Measurements from ENCODE around the gene ZSCAN4. TPM values are rescaled to one million over a fixed set of nuclear protein-coding genes. Genes with fewer than 3 reads are reported as not detected.

Gene ZSCAN4
- total RNA-seq, 2 donors from 2014 or later, result 0.24 TPM; not detected in 1

DNA sequence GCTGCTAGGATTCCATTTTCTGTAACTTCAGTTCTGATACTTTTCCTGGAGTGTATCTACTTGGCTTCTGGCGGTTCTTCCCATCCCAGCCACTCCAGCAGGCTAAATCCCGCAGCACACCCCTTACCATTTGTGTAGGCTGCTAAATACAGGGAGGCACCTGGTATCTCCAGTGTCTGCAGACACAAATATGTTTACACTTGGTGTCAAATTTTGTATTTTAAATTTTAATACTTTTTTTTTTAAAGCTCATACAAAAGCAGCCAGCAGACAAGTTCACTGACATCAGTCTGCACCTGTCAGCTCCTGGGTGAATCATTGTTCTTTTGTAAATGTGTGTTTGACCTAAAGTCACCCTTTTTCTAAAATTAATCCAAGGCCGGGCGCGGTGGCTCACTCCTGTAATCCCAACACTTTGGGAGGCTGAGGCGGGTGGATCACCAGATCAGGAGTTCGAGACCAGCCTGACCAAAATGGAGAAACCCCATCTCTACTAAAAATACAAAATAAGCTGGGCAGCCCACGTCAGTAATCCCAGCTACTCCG, 3.4 kb upstream of the ZSCAN4 start:
- TF ChIP-seq, protein P1, sequence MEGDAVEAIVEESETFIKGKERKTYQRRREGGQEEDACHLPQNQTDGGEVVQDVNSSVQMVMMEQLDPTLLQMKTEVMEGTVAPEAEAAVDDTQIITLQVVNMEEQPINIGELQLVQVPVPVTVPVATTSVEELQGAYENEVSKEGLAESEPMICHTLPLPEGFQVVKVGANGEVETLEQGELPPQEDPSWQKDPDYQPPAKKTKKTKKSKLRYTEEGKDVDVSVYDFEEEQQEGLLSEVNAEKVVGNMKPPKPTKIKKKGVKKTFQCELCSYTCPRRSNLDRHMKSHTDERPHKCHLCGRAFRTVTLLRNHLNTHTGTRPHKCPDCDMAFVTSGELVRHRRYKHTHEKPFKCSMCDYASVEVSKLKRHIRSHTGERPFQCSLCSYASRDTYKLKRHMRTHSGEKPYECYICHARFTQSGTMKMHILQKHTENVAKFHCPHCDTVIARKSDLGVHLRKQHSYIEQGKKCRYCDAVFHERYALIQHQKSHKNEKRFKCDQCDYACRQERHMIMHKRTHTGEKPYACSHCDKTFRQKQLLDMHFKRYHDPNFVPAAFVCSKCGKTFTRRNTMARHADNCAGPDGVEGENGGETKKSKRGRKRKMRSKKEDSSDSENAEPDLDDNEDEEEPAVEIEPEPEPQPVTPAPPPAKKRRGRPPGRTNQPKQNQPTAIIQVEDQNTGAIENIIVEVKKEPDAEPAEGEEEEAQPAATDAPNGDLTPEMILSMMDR (IDR thresholded peaks at IDR 0.05), result no peak
- Histone ChIP-seq H3K27ac (peak overlapping the region in 1 of 2 donors; percentile 82), H3K4me3 (no peak overlapping the region)

DNA sequence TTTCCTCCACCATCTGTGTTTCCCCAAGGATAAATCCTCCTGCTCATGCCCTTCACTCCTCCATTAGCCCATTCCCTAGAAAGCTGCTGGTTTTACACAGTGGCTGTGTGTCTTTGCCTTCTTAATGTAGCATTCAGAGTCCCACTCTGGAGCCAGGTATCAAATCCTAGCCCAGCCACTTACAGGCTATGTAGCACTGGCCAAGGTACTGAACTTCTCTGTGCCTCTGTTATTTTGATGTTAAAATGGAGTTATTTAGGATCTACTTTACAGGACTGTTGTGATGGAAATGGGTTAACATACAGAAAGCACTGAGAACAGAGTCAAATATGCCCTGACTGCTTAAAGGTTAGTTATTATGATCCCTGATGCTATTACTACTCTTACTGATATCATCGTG, 1.5 kb upstream of the ZSCAN4 start:
- H3K4me3 ChIP-seq, result no peak overlapping the region
- H3K9me3 ChIP-seq, result no peaks in the 10 kb centered on the region
- H3K36me3 ChIP-seq, result no peaks in the 10 kb centered on the region
- no peaks in the 10 kb centered on the region for H3K27me3 ChIP-seq
- no peak for DNase-seq (ENCODE audit: low spot score)
- H3K4me1 ChIP-seq, result peaks cover 0 to 8% of the 10 kb centered on the region in 2 donors
- H3K27ac ChIP-seq, result no peak overlapping the region
- TF ChIP-seq, protein P1 (IDR thresholded peaks at IDR 0.05), result no peak

More for the DNA sequence above, 3.4 kb upstream of the ZSCAN4 start:
- Histone ChIP-seq H3K27me3 (no peaks in the 10 kb centered on the region), H3K9me3 (no peaks in the 10 kb centered on the region), H3K4me1 (peaks cover 0 to 8% of the 10 kb centered on the region in 2 donors), H3K36me3 (no peaks in the 10 kb centered on the region)
- no peak for DNase-seq (ENCODE audit: low spot score)

- Histone ChIP-seq H3K36me3 (no peaks in the 10 kb centered on the region), H3K4me3 (no peak overlapping the region), H3K9me3 (no peaks in the 10 kb centered on the region), H3K27ac (no peak overlapping the region), H3K27me3 (no peaks in the 10 kb centered on the region), H3K4me1 (no peaks in the 10 kb centered on the region)
- DNase-seq (ENCODE audit: low spot score), result no peak
- TF ChIP-seq, protein P1 (IDR thresholded peaks at IDR 0.05), result no peak
Measured at GRCh38 chr19:57671124-57671895, 2.6 kb downstream of the ZSCAN4 start.

DNA sequence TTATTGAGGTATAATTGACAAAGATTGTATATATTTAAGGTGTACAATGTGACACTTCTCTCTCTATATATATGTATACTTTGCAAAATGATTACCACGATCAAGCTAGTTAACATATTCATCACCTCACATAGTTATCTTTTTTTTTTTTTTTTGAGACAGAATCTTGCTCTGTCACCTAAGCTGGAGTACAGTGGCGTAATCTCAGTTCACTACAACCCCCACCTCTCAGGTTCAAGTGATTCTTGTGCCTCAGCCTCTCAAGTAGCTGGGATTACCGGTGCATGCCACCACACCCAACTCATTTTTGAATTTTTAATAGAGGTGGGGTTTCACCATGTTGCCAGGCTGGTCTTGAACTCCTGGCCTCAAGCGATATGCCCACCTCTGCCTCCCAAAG, 3.7 kb downstream of the ZSCAN4 start:
- Histone ChIP-seq H3K36me3 (no peaks in the 10 kb centered on the region), H3K4me1 (no peaks in the 10 kb centered on the region), H3K27ac (no peak overlapping the region), H3K4me3 (no peak overlapping the region), H3K9me3 (no peaks in the 10 kb centered on the region), H3K27me3 (no peaks in the 10 kb centered on the region)
- TF ChIP-seq, protein P1 (IDR thresholded peaks at IDR 0.05), result no peak
- DNase-seq (ENCODE audit: low spot score), result no peak

DNA sequence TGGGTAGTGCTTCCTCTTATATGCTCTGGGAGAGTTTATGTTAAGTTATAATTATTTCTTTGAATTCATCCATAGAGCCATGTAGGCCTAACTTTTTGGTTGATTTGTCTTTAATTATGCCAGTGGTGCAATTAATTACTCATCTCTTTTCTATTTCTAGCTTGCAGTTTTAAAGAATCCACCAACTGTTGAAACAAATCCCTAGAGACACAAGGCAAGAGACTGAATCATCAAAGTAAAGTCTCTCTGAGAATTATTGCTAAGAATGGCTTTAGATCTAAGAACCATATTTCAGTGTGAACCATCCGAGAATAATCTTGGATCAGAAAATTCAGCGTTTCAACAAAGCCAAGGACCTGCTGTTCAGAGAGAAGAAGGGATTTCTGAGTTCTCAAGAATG, 7.1 kb downstream of the ZSCAN4 start:
- H3K4me1 ChIP-seq, result no peaks in the 10 kb centered on the region
- no peak for DNase-seq (ENCODE audit: low spot score)
- no peaks in the 10 kb centered on the region for H3K9me3 ChIP-seq
- no peaks in the 10 kb centered on the region for H3K27me3 ChIP-seq
- no peak overlapping the region for H3K4me3 ChIP-seq
- no peak overlapping the region for H3K27ac ChIP-seq
- no peaks in the 10 kb centered on the region for H3K36me3 ChIP-seq
- TF ChIP-seq, protein P1 (IDR thresholded peaks at IDR 0.05), result no peak

Measured in right atrium auricular region (tissue), 2 donors.